ENCODE data around the gene PCDH1. TPM values are rescaled to one million over a fixed set of nuclear protein-coding genes. Genes with fewer than 3 reads are reported as not detected.

The PCDH1 gene
- total RNA-seq, 1 donor from 2014 or later: 36.4 TPM

Other genes starting within 250 kb of the PCDH1 start
- 47.6 TPM for gene HDAC3, start 241.6 kb downstream of the PCDH1 start, total RNA-seq
- 0.85 TPM for gene RELL2, start 241.4 kb downstream of the PCDH1 start, total RNA-seq
- 33.0 TPM for gene FCHSD1, start 227.0 kb downstream of the PCDH1 start, total RNA-seq
- 22.4 TPM for gene ARAP3, start 196.2 kb downstream of the PCDH1 start, total RNA-seq
- 73.3 TPM for gene DELE1, start 45.5 kb upstream of the PCDH1 start, total RNA-seq
- 7.0 TPM for gene PCDH12, start 79.8 kb upstream of the PCDH1 start, total RNA-seq
- gene RNF14, start 90.7 kb upstream of the PCDH1 start, total RNA-seq: 58.1 TPM
- gene GNPDA1, start 134.6 kb upstream of the PCDH1 start, total RNA-seq: 23.9 TPM
- gene NDFIP1, start 230.4 kb upstream of the PCDH1 start, total RNA-seq: 86.5 TPM

All from sciatic nerve (tissue), 1 donor.